ENCODE data around the gene CCL14.
"Not testable (repeated sequence)": the region's sequence is repeated elsewhere in the genome, so short reads cannot be mapped to it uniquely, and the experiment has no call there.

The CCL14 gene

GRCh38 chr17:35986643-35987042 lies at the start of gene CCL14:
CCL14 (minus strand) TSS chr17:35986729; CDS start chr17:35986649, 80 bp downstream.
- DNase-seq (ENCODE audit: low read depth), result no peak

GRCh38 chr17:36036235-36036634 lies 49.7 kb upstream of the CCL14 start:
- DNase-seq (ENCODE audit: low read depth), result no peak

- no peak for DNase-seq (ENCODE audit: low read depth)
These were observed 47.6 kb upstream of the CCL14 start for GRCh38 chr17:36034127-36034526.

GRCh38 chr17:36030956-36031355 lies 44.4 kb upstream of the CCL14 start:
- DNase-seq (ENCODE audit: low read depth), result no peak

GRCh38 chr17:36027761-36028160 lies 41.2 kb upstream of the CCL14 start:
- no peak for DNase-seq (ENCODE audit: low read depth)

- no peak for DNase-seq (ENCODE audit: low read depth)
These were observed 37.8 kb upstream of the CCL14 start for GRCh38 chr17:36024106-36024869.

GRCh38 chr17:36019423-36019822 lies 32.9 kb upstream of the CCL14 start:
- DNase-seq (ENCODE audit: low read depth), result no peak

- no peak for DNase-seq (ENCODE audit: low read depth)
These were observed 31.3 kb upstream of the CCL14 start, which contains the start of gene CCL23 for GRCh38 chr17:36017799-36018198. CCL23 (minus strand) TSS chr17:36017972; CDS start chr17:36017897, 75 bp downstream.

- DNase-seq (ENCODE audit: low read depth), result no peak
These were observed 30.0 kb upstream of the CCL14 start for GRCh38 chr17:36016555-36016954.

- DNase-seq (ENCODE audit: low read depth), result not testable (repeated sequence)
These were observed 29.4 kb upstream of the CCL14 start for GRCh38 chr17:36015895-36016294.

- no peak for DNase-seq (ENCODE audit: low read depth)
These were observed 28.4 kb upstream of the CCL14 start for GRCh38 chr17:36014946-36015345.

- DNase-seq (ENCODE audit: low read depth), result no peak
These were observed 24.7 kb upstream of the CCL14 start for GRCh38 chr17:36011201-36011600.

GRCh38 chr17:36008998-36009665 lies 22.6 kb upstream of the CCL14 start:
- no peak for DNase-seq (ENCODE audit: low read depth)

GRCh38 chr17:36004594-36005108 lies 18.1 kb upstream of the CCL14 start:
- DNase-seq (ENCODE audit: low read depth), result no peak

- DNase-seq (ENCODE audit: low read depth), result no peak
These were observed 16.1 kb upstream of the CCL14 start for GRCh38 chr17:36002631-36003030.

- no peak for DNase-seq (ENCODE audit: low read depth)
These were observed 15.5 kb upstream of the CCL14 start for GRCh38 chr17:36001862-36002603.

- DNase-seq (ENCODE audit: low read depth), result no peak
These were observed 14.7 kb upstream of the CCL14 start, which contains the start of gene CCL15 for GRCh38 chr17:36001110-36001771. CCL15 (minus strand) TSS chr17:36001553; CDS start chr17:36001492, 61 bp downstream.

GRCh38 chr17:36000732-36001109 lies 14.2 kb upstream of the CCL14 start:
- no peak for DNase-seq (ENCODE audit: low read depth)

- no peak for DNase-seq (ENCODE audit: low read depth)
These were observed 12.2 kb upstream of the CCL14 start for GRCh38 chr17:35998756-35999155.

GRCh38 chr17:35998018-35998545 lies 11.6 kb upstream of the CCL14 start:
- DNase-seq (ENCODE audit: low read depth), result no peak

GRCh38 chr17:35995346-35995745 lies 8.8 kb upstream of the CCL14 start:
- DNase-seq (ENCODE audit: low read depth), result not testable (repeated sequence)

- DNase-seq (ENCODE audit: low read depth), result no peak
These were observed 4.5 kb upstream of the CCL14 start for GRCh38 chr17:35991075-35991474.

All from stimulated activated CD8-positive, alpha-beta memory T cell treated with anti-CD3 and anti-CD28 coated beads, Interleukin-12 subunit alpha, Interleukin-12 subunit beta, amount 100 ng/mL, for 1 hour (primary cell).